ENCODE results near the gene DDR2. TPM values are rescaled to one million over a fixed set of nuclear protein-coding genes. Genes with fewer than 3 reads are reported as not detected.

The DDR2 gene
- total RNA-seq = 188 and 189 TPM in 2 replicates

GRCh38 chr1:162632217-162632666, at the start of gene DDR2:
TSS of gene DDR2 (plus strand) at chr1:162632464. CDS start at chr1:162719064, 86,600 bp downstream.

GRCh38 chr1:162790303-162790984, 158.2 kb downstream of the DDR2 start, which contains the start of gene HSD17B7:
TSS of gene HSD17B7 (plus strand) at chr1:162790702. CDS start at chr1:162790801, 99 bp downstream.

Other genes with a start within 250 kb of the DDR2 start
- not detected in 2 replicates for gene SH2D1B, start 220.3 kb upstream of the DDR2 start, total RNA-seq
- gene UHMK1, start 134.6 kb upstream of the DDR2 start, total RNA-seq = 77.8 and 105 TPM in 2 replicates
- 124 and 232 TPM in 2 replicates for gene UAP1, start 70.7 kb upstream of the DDR2 start, total RNA-seq
- gene HSD17B7, start 158.2 kb downstream of the DDR2 start, total RNA-seq = 22.8 and 24.1 TPM in 2 replicates
- 0.23 TPM in 1 of 2 replicates, not detected in the other for gene CCDC190, start 228.7 kb downstream of the DDR2 start, total RNA-seq